Measurements from ENCODE around the gene APOL4.
"Not testable (repeated sequence)": the region's sequence is repeated elsewhere in the genome, so short reads cannot be mapped to it uniquely, and the experiment has no call there.

The APOL4 gene

GRCh38 chr22:36164621-36165020 lies 37.0 kb downstream of the APOL4 start:
- in situ Hi-C loops (cut with MboI; ENCODE audit: low sequenced_read_pairs, unreplicated experiment), result no loop called here
- no peak for DNase-seq (ENCODE audit: low spot score)
- no peak for TF ChIP-seq CTCF (IDR thresholded peaks at IDR 0.05; ENCODE audit: borderline replicate concordance, control extremely low read depth, extremely low read depth, insufficient read depth, missing control alignments)

- TF ChIP-seq CTCF (IDR thresholded peaks at IDR 0.05; ENCODE audit: borderline replicate concordance, control extremely low read depth, extremely low read depth, insufficient read depth, missing control alignments), result no peak
- DNase-seq (ENCODE audit: low spot score), result no peak
- in situ Hi-C loops (cut with MboI; ENCODE audit: low sequenced_read_pairs, unreplicated experiment), result no loop called here
These were observed 38.1 kb downstream of the APOL4 start for GRCh38 chr22:36163497-36163896.

GRCh38 chr22:36162127-36163034 lies 39.2 kb downstream of the APOL4 start:
- DNase-seq (ENCODE audit: low spot score), result peak; percentile 59
- in situ Hi-C loops (cut with MboI; ENCODE audit: low sequenced_read_pairs, unreplicated experiment), result no loop called here
- no peak for TF ChIP-seq CTCF (IDR thresholded peaks at IDR 0.05; ENCODE audit: borderline replicate concordance, control extremely low read depth, extremely low read depth, insufficient read depth, missing control alignments)

GRCh38 chr22:36161793-36162126 lies 39.8 kb downstream of the APOL4 start:
- DNase-seq (ENCODE audit: low spot score); in situ Hi-C loops (cut with MboI; ENCODE audit: low sequenced_read_pairs, unreplicated experiment): not testable (repeated sequence)

- in situ Hi-C loops (cut with MboI; ENCODE audit: low sequenced_read_pairs, unreplicated experiment), result no loop called here
- TF ChIP-seq CTCF (IDR thresholded peaks at IDR 0.05; ENCODE audit: borderline replicate concordance, control extremely low read depth, extremely low read depth, insufficient read depth, missing control alignments), result no peak
- DNase-seq (ENCODE audit: low spot score), result peak; percentile 42
These were observed 41.1 kb downstream of the APOL4 start, which contains the start of gene APOL3 for GRCh38 chr22:36160499-36160942. APOL3 (minus strand) TSS chr22:36160755; CDS start chr22:36149055, 11,700 bp downstream.

GRCh38 chr22:36156515-36157419 lies 44.8 kb downstream of the APOL4 start:
- TF ChIP-seq CTCF (IDR thresholded peaks at IDR 0.05; ENCODE audit: borderline replicate concordance, control extremely low read depth, extremely low read depth, insufficient read depth, missing control alignments), result no peak
- in situ Hi-C loops (cut with MboI; ENCODE audit: low sequenced_read_pairs, unreplicated experiment), result no loop called here

More at GRCh38 chr22:36156515-36157419, 44.8 kb downstream of the APOL4 start:
- peak; percentile 46 for DNase-seq (ENCODE audit: low spot score)

Data from GM13976 (cell line).